Neuronal stem cell (in vitro differentiated cells): ENCODE results near the gene WWOX.

ENCODE experiments used
- DNase-seq: peaks from one replicate; pipeline ENCODE4 v3.0.0-alpha.2; 2013; ENCODE audit warnings: low spot score
- H2AFZ ChIP-seq: one replicate; pipeline ENCODE4 v1.6.1; 2013; ENCODE audit warnings: mild to moderate bottlenecking, low read length, inconsistent platforms
- H2AK5ac ChIP-seq: 2 replicates; pipeline ENCODE4 v1.6.1; 2013; ENCODE audit warnings: low read depth, mild to moderate bottlenecking, inconsistent platforms, low read length, moderate library complexity, mixed read lengths
- H2BK120ac ChIP-seq: 2 replicates; pipeline ENCODE4 v1.6.1; 2013; ENCODE audit warnings: low read depth, mild to moderate bottlenecking, inconsistent platforms, low read length, moderate library complexity, mixed read lengths
- H2BK12ac ChIP-seq: one replicate; pipeline ENCODE4 v1.6.1; 2013; ENCODE audit warnings: low read length, inconsistent platforms
- H2BK15ac ChIP-seq: 2 replicates; pipeline ENCODE4 v1.6.1; 2013; ENCODE audit warnings: mild to moderate bottlenecking, low read length, inconsistent platforms, mixed read lengths
- H2BK5ac ChIP-seq: one replicate; pipeline ENCODE4 v1.6.1; 2013; ENCODE audit warnings: inconsistent platforms, mild to moderate bottlenecking, low read length, moderate library complexity
- H3K14ac ChIP-seq: one replicate; pipeline ENCODE4 v1.6.1; 2013; ENCODE audit warnings: low read length, inconsistent platforms
- H3K18ac ChIP-seq: 2 replicates; pipeline ENCODE4 v1.6.1; 2013; ENCODE audit warnings: low read length, inconsistent platforms
- H3K23ac ChIP-seq: 2 replicates; pipeline ENCODE4 v1.6.1; 2013; ENCODE audit warnings: low read depth, mild to moderate bottlenecking, mixed read lengths, low read length, inconsistent platforms; ENCODE audit not compliant: poor library complexity
- H3K27ac ChIP-seq: replicated peaks from 3 replicates; pipeline ENCODE4 v1.5.1; 2013; ENCODE audit warnings: low read length, inconsistent platforms
- H3K27me3 ChIP-seq, 3 experiments: 2 replicates each; pipeline ENCODE4 v1.6.1; 2013; ENCODE audit warnings: low read length in 3 of 3, mild to moderate bottlenecking in 2 of 3, inconsistent platforms in 1 of 3, low read depth in 1 of 3, mixed read lengths in 1 of 3, moderate library complexity in 1 of 3; ENCODE audit not compliant: control insufficient read depth in 3 of 3, insufficient read depth in 3 of 3
- H3K36me3 ChIP-seq, 2 donors: replicated peaks in 1 of 2; 2 replicates each; pipeline ENCODE4 v1.6.1; 2013; ENCODE audit warnings: low read length in 2 of 2; ENCODE audit not compliant: control insufficient read depth in 2 of 2, insufficient read depth in 2 of 2
- H3K4ac ChIP-seq: 2 replicates; pipeline ENCODE4 v1.6.1; 2013; ENCODE audit warnings: inconsistent platforms, mild to moderate bottlenecking, low read length, moderate library complexity
- H3K4me1 ChIP-seq, 2 donors: 1 replicate in 1 of 2; 2 replicates in 1 of 2; pipeline ENCODE4 v1.6.1; 2013; ENCODE audit warnings: low read length in 2 of 2, low read depth in 1 of 2; ENCODE audit not compliant: control insufficient read depth in 2 of 2, insufficient read depth in 1 of 2
- H3K4me2 ChIP-seq: one replicate; pipeline ENCODE4 v1.6.1; 2013; ENCODE audit warnings: mild to moderate bottlenecking, low read length, inconsistent platforms; ENCODE audit not compliant: insufficient read depth, poor library complexity, severe bottlenecking
- H3K4me3 ChIP-seq, 2 donors: 2 replicates each; pipeline ENCODE4 v1.5.1; 2013; ENCODE audit warnings: low read length in 2 of 2, mild to moderate bottlenecking in 2 of 2, inconsistent platforms in 1 of 2, moderate library complexity in 1 of 2
- H3K79me1 ChIP-seq: one replicate; pipeline ENCODE4 v1.6.1; 2013; ENCODE audit warnings: low read depth, mild to moderate bottlenecking, inconsistent platforms, low read length, moderate library complexity
- H3K9ac ChIP-seq: one replicate; pipeline ENCODE4 v1.6.1; 2013; ENCODE audit warnings: mild to moderate bottlenecking, low read depth, low read length, inconsistent platforms; ENCODE audit not compliant: poor library complexity
- H3K9me3 ChIP-seq, 2 donors: replicated peaks in 1 of 2; 2 replicates each; pipeline versions ENCODE3 to v1.6.1; 2013; ENCODE audit warnings: low read length in 2 of 2, mild to moderate bottlenecking in 2 of 2, inconsistent platforms in 1 of 2, low read depth in 1 of 2, mixed read lengths in 1 of 2, moderate library complexity in 1 of 2; ENCODE audit not compliant: control insufficient read depth in 2 of 2, insufficient read depth in 1 of 2
- H4K8ac ChIP-seq: one replicate; pipeline ENCODE4 v1.6.1; 2013; ENCODE audit warnings: low read depth, mild to moderate bottlenecking, inconsistent platforms, low read length, moderate library complexity
- H4K91ac ChIP-seq: one replicate; pipeline ENCODE4 v1.6.1; 2013; ENCODE audit warnings: low read length, low read depth, mild to moderate bottlenecking, inconsistent platforms; ENCODE audit not compliant: poor library complexity
- WGBS, 2 donors: extraction: QIAGEN DNeasy Blood & Tissue Kit; methylation state at CpG; one replicate each; pipeline ENCODE4 v1.1.7; 2013; ENCODE audit warnings: missing lambda C conversion rate in 2 of 2, mixed read lengths in 1 of 2; ENCODE audit not compliant: insufficient read length in 2 of 2, insufficient replicate concordance in 1 of 2; ENCODE audit errors: extremely low coverage in 2 of 2; 5-methylcytosine and 5-hydroxymethylcytosine counted together

Gene WWOX

GRCh38 chr16:79191933-79192332, 1092.5 kb downstream of the WWOX start:
- Histone ChIP-seq H3K23ac (no peak overlapping the region), H3K4me3 (no peak overlapping the region)
- no CpG with 5 or more reads among the region's 8 CpGs for WGBS, 2 donors

GRCh38 chr16:79192904-79193303, 1093.5 kb downstream of the WWOX start:
- no CpG with 5 or more reads among the region's 2 CpGs for WGBS, 2 donors

More at GRCh38 chr16:79191933-79192332, 1092.5 kb downstream of the WWOX start:
- Histone ChIP-seq H2AFZ (no peak overlapping the region), H3K79me1 (no peaks in the 10 kb centered on the region), H2BK12ac (no peak overlapping the region), H3K4me1 (no peaks in the 10 kb centered on the region), H3K4me2 (no peak overlapping the region), H3K9me3 (peaks cover 3 to 10% of the 10 kb centered on the region in 2 donors), H3K14ac (no peak overlapping the region), H3K36me3 (no peaks in the 10 kb centered on the region), H2BK15ac (no peak overlapping the region), H4K8ac (no peak overlapping the region), H3K9ac (no peak overlapping the region), H3K4ac (no peak overlapping the region), H2BK120ac (no peak overlapping the region), H2BK5ac (no peak overlapping the region), H3K27ac (no peak overlapping the region), H3K27me3 (no peaks in the 10 kb centered on the region), H2AK5ac (no peak overlapping the region), H3K18ac (no peak overlapping the region), H4K91ac (no peak overlapping the region)
- no peak for DNase-seq

GRCh38 chr16:79194291-79194690, 1094.8 kb downstream of the WWOX start:
- H2BK12ac ChIP-seq, result no peak overlapping the region
- H3K4me2 ChIP-seq, result no peak overlapping the region
- H3K9ac ChIP-seq, result peak overlapping the region; percentile 9
- no peak for DNase-seq
- no CpG with 5 or more reads among the region's 8 CpGs for WGBS, 2 donors
- H3K27me3 ChIP-seq, result no peaks in the 10 kb centered on the region
- no peak overlapping the region for H3K27ac ChIP-seq
- H2AK5ac ChIP-seq, result no peak overlapping the region
- H3K14ac ChIP-seq, result no peak overlapping the region
- H2BK120ac ChIP-seq, result no peak overlapping the region
- H3K4me1 ChIP-seq, result no peaks in the 10 kb centered on the region
- H2AFZ ChIP-seq, result no peak overlapping the region
- H3K79me1 ChIP-seq, result no peaks in the 10 kb centered on the region
- no peak overlapping the region for H3K23ac ChIP-seq
- no peaks in the 10 kb centered on the region for H3K36me3 ChIP-seq
- no peak overlapping the region for H3K18ac ChIP-seq
- no peaks in the 10 kb centered on the region for H3K9me3 ChIP-seq
- no peak overlapping the region for H3K4me3 ChIP-seq
- no peak overlapping the region for H3K4ac ChIP-seq
- no peak overlapping the region for H2BK5ac ChIP-seq
- no peak overlapping the region for H4K8ac ChIP-seq
- H4K91ac ChIP-seq, result no peak overlapping the region
- H2BK15ac ChIP-seq, result no peak overlapping the region

More at GRCh38 chr16:79192904-79193303, 1093.5 kb downstream of the WWOX start:
- Histone ChIP-seq H2BK120ac (no peak overlapping the region), H3K23ac (no peak overlapping the region), H3K27ac (no peak overlapping the region), H2AK5ac (no peak overlapping the region), H3K4me1 (no peaks in the 10 kb centered on the region), H3K4me2 (no peak overlapping the region), H4K91ac (no peak overlapping the region), H3K9me3 (peaks cover 2 to 9% of the 10 kb centered on the region in 2 donors), H3K18ac (no peak overlapping the region), H2BK5ac (no peak overlapping the region), H3K4ac (no peak overlapping the region), H3K79me1 (no peaks in the 10 kb centered on the region), H2BK12ac (no peak overlapping the region), H3K36me3 (no peaks in the 10 kb centered on the region), H3K14ac (no peak overlapping the region), H3K27me3 (no peaks in the 10 kb centered on the region), H2AFZ (no peak overlapping the region), H4K8ac (no peak overlapping the region), H3K4me3 (no peak overlapping the region), H2BK15ac (no peak overlapping the region), H3K9ac (no peak overlapping the region)
- DNase-seq, result no peak

GRCh38 chr16:79195938-79196337, 1096.5 kb downstream of the WWOX start:
- no peak for DNase-seq
- no peaks in the 10 kb centered on the region for H3K9me3 ChIP-seq
- no peaks in the 10 kb centered on the region for H3K79me1 ChIP-seq
- no peak overlapping the region for H2AFZ ChIP-seq
- H2BK15ac ChIP-seq, result no peak overlapping the region
- H2BK120ac ChIP-seq, result no peak overlapping the region
- no peaks in the 10 kb centered on the region for H3K4me1 ChIP-seq
- H3K14ac ChIP-seq, result no peak overlapping the region
- no peak overlapping the region for H4K91ac ChIP-seq
- H2BK5ac ChIP-seq, result no peak overlapping the region
- H3K18ac ChIP-seq, result no peak overlapping the region
- no CpG with 5 or more reads among the region's 4 CpGs for WGBS, 2 donors
- H3K27me3 ChIP-seq, result no peaks in the 10 kb centered on the region
- H3K9ac ChIP-seq, result no peak overlapping the region
- H3K4me2 ChIP-seq, result no peak overlapping the region
- no peak overlapping the region for H3K23ac ChIP-seq
- H3K27ac ChIP-seq, result no peak overlapping the region
- H2BK12ac ChIP-seq, result no peak overlapping the region
- H3K36me3 ChIP-seq, result no peaks in the 10 kb centered on the region
- no peak overlapping the region for H3K4me3 ChIP-seq
- no peak overlapping the region for H4K8ac ChIP-seq
- H2AK5ac ChIP-seq, result no peak overlapping the region
- H3K4ac ChIP-seq, result no peak overlapping the region
